Sigmoid colon (tissue), 4 donors: Measurements from ENCODE around the gene DGCR6L.
"Not testable (repeated sequence)": the region's sequence is repeated elsewhere in the genome, so short reads cannot be mapped to it uniquely, and the experiment has no call there.

Source experiments
- POLR2A ChIP-seq, 2 donors: fragments of 450-650 bp; IDR thresholded peaks; one replicate each; pipeline ENCODE4 v1.6.1; 2016; ENCODE audit warnings: antibody characterized with exemption in 2 of 2, mild to moderate bottlenecking in 2 of 2, moderate library complexity in 2 of 2
- POLR2AphosphoS5 ChIP-seq, 4 donors: sonication (generic); formaldehyde crosslinking; IDR thresholded peaks; one replicate each; pipeline ENCODE4 v1.6.1; 2017; ENCODE audit warnings: antibody characterized with exemption in 4 of 4
- TF ChIP-seq, protein P1 (sequence below), 4 experiments: fragments of 450-650 bp in 3 of 4; fragments of 200-600 bp in 1 of 4; IDR thresholded peaks; one replicate each; pipeline ENCODE4 v1.5.1; 2016 to 2019; ENCODE audit warnings: antibody characterized with exemption in 4 of 4, mild to moderate bottlenecking in 3 of 4, moderate library complexity in 2 of 4

DNA sequence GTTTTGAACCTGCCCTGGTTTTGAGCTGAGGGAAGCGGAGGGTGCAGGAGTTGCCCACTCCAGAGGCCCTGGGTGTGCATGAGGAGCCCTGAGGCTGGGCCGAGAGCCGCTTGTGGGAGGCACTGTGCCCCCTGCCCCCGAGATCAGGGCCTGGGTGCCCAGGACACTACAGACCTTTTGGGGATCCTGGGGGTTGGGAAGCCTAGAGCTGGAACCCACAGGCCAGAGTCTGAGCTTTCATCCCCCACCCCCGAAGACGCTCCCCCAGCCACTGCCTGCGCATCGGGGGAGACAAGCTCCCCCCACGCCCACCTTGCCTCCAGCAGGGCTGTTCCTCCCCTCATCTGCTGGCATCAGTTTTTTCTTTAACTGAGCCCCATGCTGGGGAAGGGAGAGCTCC, 38.4 kb downstream of the DGCR6L start:
- TF ChIP-seq, protein P1, sequence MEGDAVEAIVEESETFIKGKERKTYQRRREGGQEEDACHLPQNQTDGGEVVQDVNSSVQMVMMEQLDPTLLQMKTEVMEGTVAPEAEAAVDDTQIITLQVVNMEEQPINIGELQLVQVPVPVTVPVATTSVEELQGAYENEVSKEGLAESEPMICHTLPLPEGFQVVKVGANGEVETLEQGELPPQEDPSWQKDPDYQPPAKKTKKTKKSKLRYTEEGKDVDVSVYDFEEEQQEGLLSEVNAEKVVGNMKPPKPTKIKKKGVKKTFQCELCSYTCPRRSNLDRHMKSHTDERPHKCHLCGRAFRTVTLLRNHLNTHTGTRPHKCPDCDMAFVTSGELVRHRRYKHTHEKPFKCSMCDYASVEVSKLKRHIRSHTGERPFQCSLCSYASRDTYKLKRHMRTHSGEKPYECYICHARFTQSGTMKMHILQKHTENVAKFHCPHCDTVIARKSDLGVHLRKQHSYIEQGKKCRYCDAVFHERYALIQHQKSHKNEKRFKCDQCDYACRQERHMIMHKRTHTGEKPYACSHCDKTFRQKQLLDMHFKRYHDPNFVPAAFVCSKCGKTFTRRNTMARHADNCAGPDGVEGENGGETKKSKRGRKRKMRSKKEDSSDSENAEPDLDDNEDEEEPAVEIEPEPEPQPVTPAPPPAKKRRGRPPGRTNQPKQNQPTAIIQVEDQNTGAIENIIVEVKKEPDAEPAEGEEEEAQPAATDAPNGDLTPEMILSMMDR (IDR thresholded peaks at IDR 0.05): not testable (repeated sequence)
- not testable (repeated sequence) for TF ChIP-seq POLR2A, POLR2AphosphoS5 (IDR thresholded peaks at IDR 0.05)
